ENCODE results near the gene LMBRD2.
A peak's percentile ranks its signal among the peaks of the same experiment; 100 is the strongest.
"Not testable (repeated sequence)": the region's sequence is repeated elsewhere in the genome, so short reads cannot be mapped to it uniquely, and the experiment has no call there.

Gene LMBRD2

GRCh38 chr5:36160617-36161016 lies 8.9 kb upstream of the LMBRD2 start:
- DNase-seq = no peak

GRCh38 chr5:36158144-36158543 lies 6.5 kb upstream of the LMBRD2 start:
- no peak for DNase-seq

GRCh38 chr5:36156619-36157018 lies 4.9 kb upstream of the LMBRD2 start:
- DNase-seq = peak; percentile 86

GRCh38 chr5:36156121-36156601 lies 4.5 kb upstream of the LMBRD2 start:
- DNase-seq = peak; percentile 84

GRCh38 chr5:36155291-36155690 lies 3.6 kb upstream of the LMBRD2 start:
- no peak for DNase-seq

GRCh38 chr5:36153726-36154125 lies 2.0 kb upstream of the LMBRD2 start:
- peak; percentile 8 for DNase-seq

- DNase-seq = no peak
Observed at GRCh38 chr5:36153298-36153677, 1.6 kb upstream of the LMBRD2 start.

GRCh38 chr5:36152324-36153297 lies 924 bp upstream of the LMBRD2 start:
- DNase-seq = no peak

GRCh38 chr5:36150676-36151433 lies 832 bp downstream of the LMBRD2 start:
- no peak for DNase-seq

- no peak for DNase-seq
Observed at GRCh38 chr5:36147681-36148080, 4.0 kb downstream of the LMBRD2 start.

GRCh38 chr5:36146390-36146789 lies 5.3 kb downstream of the LMBRD2 start:
- no peak for DNase-seq

- no peak for DNase-seq
Observed at GRCh38 chr5:36145311-36145710, 6.4 kb downstream of the LMBRD2 start.

GRCh38 chr5:36138900-36139683 lies 12.6 kb downstream of the LMBRD2 start:
- no peak for DNase-seq

GRCh38 chr5:36136581-36136980 lies 15.1 kb downstream of the LMBRD2 start:
- DNase-seq = no peak

GRCh38 chr5:36135988-36136387 lies 15.7 kb downstream of the LMBRD2 start:
- DNase-seq = no peak

- not testable (repeated sequence) for DNase-seq
Observed at GRCh38 chr5:36133009-36133408, 18.7 kb downstream of the LMBRD2 start.

GRCh38 chr5:36129666-36130065 lies 22.0 kb downstream of the LMBRD2 start:
- DNase-seq = not testable (repeated sequence)

GRCh38 chr5:36128795-36129194 lies 22.9 kb downstream of the LMBRD2 start:
- DNase-seq = no peak

- DNase-seq = no peak
Observed at GRCh38 chr5:36125868-36126267, 25.8 kb downstream of the LMBRD2 start.

GRCh38 chr5:36111238-36111637 lies 40.4 kb downstream of the LMBRD2 start:
- DNase-seq = no peak

- DNase-seq = no peak
Observed at GRCh38 chr5:36108758-36109460, 42.8 kb downstream of the LMBRD2 start.

GRCh38 chr5:36105819-36106218 lies 45.9 kb downstream of the LMBRD2 start:
- DNase-seq = no peak

Data from NCI-H226 (cell line).